ENCODE measurements around the gene STX10. TPM values are rescaled to one million over a fixed set of nuclear protein-coding genes. Genes with fewer than 3 reads are reported as not detected.

The STX10 gene
- polyA plus RNA-seq, 1 of the 3 experiments (the other 2 are of a cell fraction), result 163 TPM

GRCh38 chr19:13104848-13105711, 45.1 kb downstream of the STX10 start:
- H3K36me3 ChIP-seq (replicated peaks in 1 of 2; ENCODE audit: control insufficient read depth in 1 of 2, insufficient read depth in 2 of 2, low read length in 1 of 2), result peaks cover 4 to 11% of the 10 kb centered on the region in 2 experiments
- H3K9me3 ChIP-seq, result no peaks in the 10 kb centered on the region
- no peak overlapping the region for H2AFZ ChIP-seq (ENCODE audit: low read depth)
- no peak overlapping the region for H3K27ac ChIP-seq (ENCODE audit: low read depth in 2 of 2, low read length in 1 of 2)
- peaks cover 12% of the 10 kb centered on the region; the same call in 1 of the 2 replicates for H3K79me2 ChIP-seq (ENCODE audit: insufficient read depth)
- TF ChIP-seq IRF3 (IDR thresholded peaks at IDR 0.05; ENCODE audit: low read depth, low read length), result no peak
- no peak for TF ChIP-seq GABPA (IDR thresholded peaks at IDR 0.05; ENCODE audit: low read depth)
- TF ChIP-seq POLR2AphosphoS5 (IDR thresholded peaks at IDR 0.05; ENCODE audit: low read depth, low read length), result 0 out of 2 replicates have a peak, but pooled peaks have one; percentile 16
- no peak for TF ChIP-seq PBX3 (IDR thresholded peaks at IDR 0.05)
- no peak for TF ChIP-seq RXRA (IDR thresholded peaks at IDR 0.05; ENCODE audit: borderline replicate concordance, low read depth)
- TF ChIP-seq USF2 (IDR thresholded peaks at IDR 0.05; ENCODE audit: borderline replicate concordance, low read depth, low read length), result no peak
- ChIA-PET CTCF (interaction anchor here (0.9 to 9.5 kb wide), 16 partner anchors 11 to 141 kb away, joined by 3 to 76 read pairs (median 4); partner anchors contain the start of genes IER2, NACC1 and STX10), POLR2A (interaction anchor here (0.5 to 1.6 kb wide), 3 partner anchors 13 to 140 kb away, joined by 3 read pairs; partner anchors contain the start of gene NACC1)
- 98% methylated on average over 22 of the region's 29 CpGs for WGBS (ENCODE audit: low lambda C conversion rate)
- H3K9ac ChIP-seq, result no peak overlapping the region
- H3K4me3 ChIP-seq (ENCODE audit: low read depth in 2 of 2, low read length in 1 of 2), result no peak overlapping the region
- no peaks in the 10 kb centered on the region for H4K20me1 ChIP-seq (ENCODE audit: insufficient read depth)
- no peak overlapping the region for H3K4me2 ChIP-seq
- H3K27me3 ChIP-seq (ENCODE audit: insufficient read depth), result no peaks in the 10 kb centered on the region
- DNase-seq, result no peak
- H3F3A ChIP-seq (replicated peaks; ENCODE audit: insufficient read depth), result peaks cover 5% of the 10 kb centered on the region
- peaks cover 0 to 24% of the 10 kb centered on the region in 2 experiments; a peak in 3 of 4 replicates for H3K4me1 ChIP-seq (ENCODE audit: control insufficient read depth in 1 of 2, insufficient read depth in 2 of 2, low read depth in 1 of 2, low read length in 1 of 2)
- H3K9me2 ChIP-seq, result no peaks in the 10 kb centered on the region

DNA sequence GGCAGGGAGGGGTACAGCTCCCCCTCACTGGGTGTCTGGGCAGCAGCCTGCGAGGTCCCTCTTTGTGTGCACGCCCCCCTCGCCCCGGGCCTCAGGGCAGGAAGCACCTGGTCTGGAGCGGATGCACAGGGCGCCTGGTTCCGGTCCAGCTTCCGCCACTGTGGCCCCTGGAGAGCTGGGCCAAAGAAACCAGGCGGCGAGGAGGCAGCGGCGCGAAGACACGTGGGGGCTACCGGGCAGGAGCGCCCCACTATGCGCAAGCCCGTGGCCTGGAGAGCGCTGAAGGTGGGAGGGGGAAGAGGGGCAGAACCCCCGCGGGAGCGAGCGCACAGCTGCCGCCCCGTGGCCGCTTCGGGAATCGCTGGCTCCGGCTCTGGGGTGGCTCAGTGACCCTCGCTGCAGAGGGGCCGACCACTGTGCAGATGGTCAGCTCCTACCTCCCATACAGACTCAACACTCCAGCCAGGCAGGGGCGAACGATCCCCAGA, 45.8 kb downstream of the STX10 start:
- Histone ChIP-seq H3K27me3 (ENCODE audit: insufficient read depth) (no peaks in the 10 kb centered on the region), H3K36me3 (replicated peaks in 1 of 2; ENCODE audit: control insufficient read depth in 1 of 2, insufficient read depth in 2 of 2, low read length in 1 of 2) (peaks cover 3 to 13% of the 10 kb centered on the region in 2 experiments), H2AFZ (ENCODE audit: low read depth) (no peak overlapping the region), H3K4me1 (ENCODE audit: control insufficient read depth in 1 of 2, insufficient read depth in 2 of 2, low read depth in 1 of 2, low read length in 1 of 2) (peaks cover 0 to 24% of the 10 kb centered on the region in 2 experiments; a peak in 3 of 4 replicates), H3K79me2 (ENCODE audit: insufficient read depth) (peaks cover 12% of the 10 kb centered on the region; the same call in 1 of the 2 replicates), H3K9ac (no peak overlapping the region), H3K27ac (ENCODE audit: low read depth in 2 of 2, low read length in 1 of 2) (no peak overlapping the region), H3F3A (replicated peaks; ENCODE audit: insufficient read depth) (peaks cover 5% of the 10 kb centered on the region), H3K9me3 (no peaks in the 10 kb centered on the region), H4K20me1 (ENCODE audit: insufficient read depth) (no peaks in the 10 kb centered on the region), H3K4me2 (no peak overlapping the region), H3K9me2 (no peaks in the 10 kb centered on the region), H3K4me3 (ENCODE audit: low read depth in 2 of 2, low read length in 1 of 2) (no peak overlapping the region)
- ChIA-PET POLR2A (interaction anchor here (0.5 to 0.8 kb wide), 2 partner anchors 123 to 139 kb away, joined by 3 read pairs; no protein-coding TSS in a partner anchor), CTCF (interaction anchor here (0.6 to 9.5 kb wide), 17 partner anchors 11 to 140 kb away, joined by 3 to 76 read pairs (median 4); partner anchors contain the start of genes IER2, NACC1 and STX10)
- peak; percentile 81 for DNase-seq
- 78% methylated on average over 26 of the region's 33 CpGs for WGBS (ENCODE audit: low lambda C conversion rate)
- TF ChIP-seq CHD2 (IDR thresholded peaks at IDR 0.05; ENCODE audit: low read length, partially characterized antibody), result no peak
- TF ChIP-seq NFIC (IDR thresholded peaks at IDR 0.05; ENCODE audit: borderline replicate concordance), result no peak
- TF ChIP-seq REST (IDR thresholded peaks at IDR 0.05; ENCODE audit: low read depth, low read length), result no peak
- TF ChIP-seq MEF2A (IDR thresholded peaks at IDR 0.05; ENCODE audit: borderline replicate concordance, low read depth), result no peak
- TF ChIP-seq RAD21 (IDR thresholded peaks at IDR 0.05; ENCODE audit: low read length), result peak; percentile 32; the same call in 1 of the 2 replicates
- no peak for TF ChIP-seq FOXJ3 (CRISPR knock-in tag; IDR thresholded peaks at IDR 0.05)
- TF ChIP-seq IRF3 (IDR thresholded peaks at IDR 0.05; ENCODE audit: low read depth, low read length), result no peak
- TF ChIP-seq RXRA (IDR thresholded peaks at IDR 0.05; ENCODE audit: borderline replicate concordance, low read depth), result no peak
- TF ChIP-seq USF1 (IDR thresholded peaks at IDR 0.05; ENCODE audit: borderline replicate concordance, low read depth), result no peak
